T-helper 17 cell (primary cell): Measurements from ENCODE around the gene PRKCH. TPM values are rescaled to one million over a fixed set of nuclear protein-coding genes. Genes with fewer than 3 reads are reported as not detected.
"Not testable (repeated sequence)": the region's sequence is repeated elsewhere in the genome, so short reads cannot be mapped to it uniquely, and the experiment has no call there.

Experiments
- ATAC-seq: fragments of 150-1000 bp; cut with Tn5 transposase; 2 replicates; pipeline ENCODE4 v1.10.0; 2021; ENCODE audit warnings: mild to moderate bottlenecking, moderate library complexity
- DNase-seq, 3 donors: peaks; one replicate each; pipeline versions ENCODE4 v3.0.0 to v3.0.0-alpha.2; 2020 to 2021
- H3K9me3 ChIP-seq: one replicate; pipeline ENCODE4 v1.7.0; 2013; ENCODE audit warnings: low read length, mild to moderate bottlenecking; ENCODE audit not compliant: control insufficient read depth, poor library complexity, severe bottlenecking
- H3K27ac Mint-ChIP-seq: one replicate; pipeline ENCODE4 v1.8.0; 2022; ENCODE audit warnings: mild to moderate bottlenecking, moderate library complexity, mixed read lengths
- H3K27me3 Mint-ChIP-seq: one replicate; pipeline ENCODE4 v1.8.0; 2022; ENCODE audit warnings: mixed read lengths
- H3K36me3 Mint-ChIP-seq: one replicate; pipeline ENCODE4 v1.8.0; 2022; ENCODE audit warnings: low read depth, mixed read lengths
- H3K4me1 Mint-ChIP-seq: one replicate; pipeline ENCODE4 v1.8.0; 2022; ENCODE audit warnings: mild to moderate bottlenecking, mixed read lengths
- H3K4me3 Mint-ChIP-seq: one replicate; pipeline ENCODE4 v1.8.0; 2022; ENCODE audit warnings: mild to moderate bottlenecking, moderate library complexity, mixed read lengths
- total RNA-seq, 4 donors: library from RNA in 2 of 4; stranded (reverse) in 2 of 4; gene quantifications; one replicate each; pipeline ENCODE4 v1.2.3 and lab custom pipeline; 2022 to 2026

Gene PRKCH
- total RNA-seq, 2 donors from 2014 or later, result 328 to 342 TPM

GRCh38 chr14:61320170-61320569 is 1.2 kb upstream of the PRKCH start:
- H3K27ac Mint-ChIP-seq, H3K27me3 Mint-ChIP-seq, H3K36me3 Mint-ChIP-seq, DNase-seq, ATAC-seq, H3K4me3 Mint-ChIP-seq, H3K9me3 ChIP-seq: not testable (repeated sequence)
- peaks cover 20% of the 10 kb centered on the region for H3K4me1 Mint-ChIP-seq

- DNase-seq (no peak), ATAC-seq (no peak)
- no peaks in the 10 kb centered on the region for H3K9me3 ChIP-seq
- Mint-ChIP-seq H3K4me3 (peak overlapping the region; percentile 99), H3K27ac (peak overlapping the region; percentile 100), H3K27me3 (no peaks in the 10 kb centered on the region), H3K36me3 (peaks cover 8% of the 10 kb centered on the region), H3K4me1 (peaks cover 22% of the 10 kb centered on the region)
Measured at GRCh38 chr14:61320806-61321384, 484 bp upstream of the PRKCH start.

DNA sequence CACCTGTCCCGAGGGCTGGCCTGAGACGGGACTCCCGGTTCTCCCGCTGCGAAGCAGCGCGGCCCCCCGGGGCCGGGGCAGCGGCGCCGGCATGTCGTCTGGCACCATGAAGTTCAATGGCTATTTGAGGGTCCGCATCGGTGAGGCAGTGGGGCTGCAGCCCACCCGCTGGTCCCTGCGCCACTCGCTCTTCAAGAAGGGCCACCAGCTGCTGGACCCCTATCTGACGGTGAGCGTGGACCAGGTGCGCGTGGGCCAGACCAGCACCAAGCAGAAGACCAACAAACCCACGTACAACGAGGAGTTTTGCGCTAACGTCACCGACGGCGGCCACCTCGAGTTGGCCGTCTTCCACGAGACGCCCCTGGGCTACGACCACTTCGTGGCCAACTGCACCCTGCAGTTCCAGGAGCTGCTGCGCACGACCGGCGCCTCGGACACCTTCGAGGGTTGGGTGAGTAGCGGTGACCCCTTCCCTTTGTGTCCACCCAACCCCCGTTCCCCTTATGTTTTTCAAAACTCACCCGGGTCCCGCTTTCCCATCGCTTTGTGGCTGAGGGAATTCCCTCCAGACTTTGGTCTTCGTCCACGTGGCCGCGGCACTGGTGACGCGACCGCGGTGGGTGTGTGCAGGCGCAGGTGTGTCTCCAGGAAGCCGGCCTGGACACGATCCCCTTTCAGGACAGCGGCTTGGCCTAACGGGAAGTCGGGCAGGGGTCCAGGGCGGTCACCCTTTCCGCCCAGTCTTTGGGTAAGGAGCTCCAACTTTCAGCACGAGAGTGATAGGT is 826 bp downstream of the PRKCH start:
- peak; percentile 24 to 34 (median 31) for DNase-seq
- H3K9me3 ChIP-seq, result no peaks in the 10 kb centered on the region
- Mint-ChIP-seq H3K4me1 (peaks cover 32% of the 10 kb centered on the region), H3K4me3 (peak overlapping the region; percentile 99), H3K27me3 (no peaks in the 10 kb centered on the region), H3K27ac (peak overlapping the region; percentile 100), H3K36me3 (peaks cover 11% of the 10 kb centered on the region)
- peak; percentile 15 for ATAC-seq

DNA sequence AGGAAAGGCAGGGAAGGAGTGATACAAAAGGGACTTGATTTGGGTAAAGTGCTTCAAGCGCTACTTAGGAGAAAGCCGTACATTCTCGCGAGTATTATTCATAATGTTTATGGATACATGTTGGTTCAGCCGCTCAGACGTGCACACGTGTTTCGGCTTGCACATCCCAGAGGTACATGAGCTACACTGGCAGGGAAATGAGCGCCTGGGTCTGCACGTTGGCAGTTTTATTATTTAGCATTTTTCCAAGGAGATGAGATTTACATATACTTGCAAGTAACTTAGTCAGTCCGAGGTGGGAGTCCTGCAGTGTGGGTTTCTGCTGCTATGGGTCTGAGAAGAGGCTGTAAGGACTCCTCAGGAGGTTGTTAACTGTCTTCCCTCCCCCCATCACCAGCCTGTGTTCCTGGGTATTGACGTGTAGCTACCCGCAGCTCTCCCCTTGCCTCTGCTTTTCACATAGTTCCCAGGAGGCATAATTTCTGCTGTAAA is 1.5 kb downstream of the PRKCH start:
- no peak for DNase-seq
- peak overlapping the region; percentile 100 for H3K27ac Mint-ChIP-seq
- peak; percentile 46 for ATAC-seq
- H3K9me3 ChIP-seq, result no peaks in the 10 kb centered on the region
- H3K4me1 Mint-ChIP-seq, result peaks cover 36% of the 10 kb centered on the region
- peaks cover 11% of the 10 kb centered on the region for H3K36me3 Mint-ChIP-seq
- H3K27me3 Mint-ChIP-seq, result no peaks in the 10 kb centered on the region
- H3K4me3 Mint-ChIP-seq, result peak overlapping the region; percentile 99

DNA sequence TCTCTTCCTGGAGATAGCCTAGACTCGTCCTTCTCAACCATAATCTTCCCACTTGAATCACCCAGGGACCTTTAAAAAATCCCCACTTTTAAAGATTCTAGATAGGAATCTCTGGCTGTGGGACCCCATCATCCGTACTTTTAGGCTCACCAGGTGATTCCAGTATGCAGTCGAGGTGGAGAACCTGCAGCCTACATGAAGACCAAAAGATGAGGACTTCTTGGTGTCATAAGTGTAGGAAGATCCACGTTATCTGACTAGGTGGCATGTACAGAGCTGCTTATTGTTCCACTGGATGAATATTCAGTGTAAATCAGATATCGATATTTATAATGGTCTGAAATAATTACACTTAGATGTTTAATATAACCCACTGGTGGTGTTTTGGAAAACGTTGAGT is 2.6 kb downstream of the PRKCH start:
- DNase-seq, result no peak
- Mint-ChIP-seq H3K36me3 (peaks cover 11% of the 10 kb centered on the region), H3K4me1 (peaks cover 43% of the 10 kb centered on the region), H3K4me3 (peak overlapping the region; percentile 99), H3K27me3 (no peaks in the 10 kb centered on the region), H3K27ac (peak overlapping the region; percentile 100)
- no peak for ATAC-seq
- H3K9me3 ChIP-seq, result no peaks in the 10 kb centered on the region

DNA sequence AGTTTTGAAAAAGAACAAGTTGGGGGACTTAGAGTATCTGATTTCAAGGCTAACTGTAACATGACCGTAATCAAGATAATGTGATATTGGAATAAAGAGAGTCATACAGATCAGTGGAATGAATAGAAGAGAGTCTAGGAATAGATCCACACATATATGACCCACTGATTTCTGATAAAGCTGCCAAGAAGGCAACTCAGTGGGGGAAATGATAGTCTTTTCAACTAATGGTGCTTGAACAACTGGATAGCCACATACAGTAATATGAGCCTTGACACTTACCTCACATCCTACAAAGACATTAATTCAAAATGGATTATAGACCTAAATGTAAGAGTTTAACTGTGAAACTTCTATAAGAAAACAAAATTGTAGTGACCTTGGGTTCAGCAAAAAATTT is 3.8 kb downstream of the PRKCH start:
- H3K9me3 ChIP-seq, result no peaks in the 10 kb centered on the region
- Mint-ChIP-seq H3K27ac (peak overlapping the region; percentile 100), H3K36me3 (peaks cover 16% of the 10 kb centered on the region), H3K4me3 (peak overlapping the region; percentile 95), H3K27me3 (no peaks in the 10 kb centered on the region), H3K4me1 (peaks cover 52% of the 10 kb centered on the region)
- ATAC-seq (no peak), DNase-seq (no peak)

DNA sequence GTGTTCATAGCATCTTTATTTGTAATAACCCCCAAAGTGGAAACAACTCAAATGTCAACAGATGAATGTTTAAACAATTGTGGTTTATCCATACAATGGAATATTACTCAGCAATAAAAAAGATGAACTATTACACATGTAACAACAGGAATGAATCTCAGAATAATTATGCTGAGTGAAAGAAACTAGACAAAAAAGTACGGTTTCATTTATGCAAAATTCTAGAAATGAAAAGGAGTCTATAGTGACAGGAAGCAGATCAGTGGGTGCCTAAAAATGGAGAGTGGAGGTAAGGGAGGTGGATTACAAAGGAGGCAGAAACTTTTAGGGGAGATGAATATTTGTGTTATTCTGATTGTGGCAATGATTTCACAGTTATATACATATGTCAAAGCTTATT is 4.8 kb downstream of the PRKCH start:
- Mint-ChIP-seq H3K4me1 (peaks cover 54% of the 10 kb centered on the region), H3K4me3 (peak overlapping the region; percentile 95), H3K36me3 (peaks cover 16% of the 10 kb centered on the region), H3K27ac (peak overlapping the region; percentile 100), H3K27me3 (no peaks in the 10 kb centered on the region)
- ATAC-seq, result no peak
- DNase-seq, result no peak
- no peaks in the 10 kb centered on the region for H3K9me3 ChIP-seq

DNA sequence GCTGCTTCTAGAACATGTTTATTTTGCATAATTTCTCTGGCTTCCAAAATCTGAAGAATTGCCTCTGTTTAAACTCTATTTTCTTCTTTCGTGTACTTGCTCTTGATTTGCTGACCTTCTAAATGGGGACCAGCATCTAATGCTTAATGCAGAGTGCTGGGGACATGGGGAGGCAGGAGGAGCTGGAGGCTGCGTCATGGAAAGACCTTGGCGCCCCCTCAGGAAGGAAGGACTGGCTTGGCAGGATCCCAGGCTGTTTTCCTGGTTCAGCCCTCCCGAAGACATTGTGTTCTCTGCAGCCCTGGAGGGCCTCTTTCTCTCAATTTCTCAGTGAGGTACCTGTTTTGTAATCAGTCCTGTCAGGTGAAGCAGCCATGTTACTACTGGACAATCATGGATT is 5.5 kb downstream of the PRKCH start:
- Mint-ChIP-seq H3K4me1 (peaks cover 58% of the 10 kb centered on the region), H3K27ac (peak overlapping the region; percentile 100), H3K36me3 (peaks cover 15% of the 10 kb centered on the region), H3K4me3 (peak overlapping the region; percentile 95), H3K27me3 (no peaks in the 10 kb centered on the region)
- no peaks in the 10 kb centered on the region for H3K9me3 ChIP-seq
- ATAC-seq, result no peak
- DNase-seq, result no peak

DNA sequence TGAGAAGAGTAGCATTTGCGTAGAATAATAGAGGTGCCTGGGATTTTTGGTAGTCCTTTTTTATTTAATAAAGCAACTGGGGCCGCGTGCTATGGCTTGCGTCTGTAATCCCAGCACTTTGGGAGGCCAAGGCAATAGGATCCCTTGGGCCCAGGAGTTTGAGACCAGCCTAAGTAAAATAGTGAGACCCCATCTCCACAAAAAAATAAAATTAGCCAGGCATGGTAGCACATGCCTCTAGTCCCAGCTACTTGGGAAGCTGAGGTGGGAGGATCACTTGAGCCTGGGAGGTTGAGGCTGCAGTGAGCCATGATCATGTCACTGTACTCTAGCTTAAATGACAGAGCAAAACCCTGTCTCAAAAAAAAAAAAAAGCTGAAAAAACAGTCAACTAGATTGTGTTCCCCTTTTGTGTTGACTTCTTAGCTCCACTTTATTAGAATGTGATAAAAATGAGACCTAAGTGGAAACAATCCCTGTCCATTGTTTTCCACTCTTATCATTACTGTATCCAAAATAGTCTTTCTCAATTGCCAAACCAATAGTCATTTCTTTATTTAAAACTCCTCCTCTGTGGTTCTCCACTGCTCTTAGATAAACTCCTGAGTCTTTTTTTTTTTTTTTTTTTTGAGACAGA is 7.4 kb downstream of the PRKCH start:
- Mint-ChIP-seq H3K27ac (peak overlapping the region; percentile 100), H3K4me1 (peaks cover 64% of the 10 kb centered on the region), H3K36me3 (peaks cover 8% of the 10 kb centered on the region), H3K27me3 (no peaks in the 10 kb centered on the region), H3K4me3 (peak overlapping the region; percentile 95)
- ATAC-seq (peak; percentile 25), DNase-seq (no peak)
- no peaks in the 10 kb centered on the region for H3K9me3 ChIP-seq

DNA sequence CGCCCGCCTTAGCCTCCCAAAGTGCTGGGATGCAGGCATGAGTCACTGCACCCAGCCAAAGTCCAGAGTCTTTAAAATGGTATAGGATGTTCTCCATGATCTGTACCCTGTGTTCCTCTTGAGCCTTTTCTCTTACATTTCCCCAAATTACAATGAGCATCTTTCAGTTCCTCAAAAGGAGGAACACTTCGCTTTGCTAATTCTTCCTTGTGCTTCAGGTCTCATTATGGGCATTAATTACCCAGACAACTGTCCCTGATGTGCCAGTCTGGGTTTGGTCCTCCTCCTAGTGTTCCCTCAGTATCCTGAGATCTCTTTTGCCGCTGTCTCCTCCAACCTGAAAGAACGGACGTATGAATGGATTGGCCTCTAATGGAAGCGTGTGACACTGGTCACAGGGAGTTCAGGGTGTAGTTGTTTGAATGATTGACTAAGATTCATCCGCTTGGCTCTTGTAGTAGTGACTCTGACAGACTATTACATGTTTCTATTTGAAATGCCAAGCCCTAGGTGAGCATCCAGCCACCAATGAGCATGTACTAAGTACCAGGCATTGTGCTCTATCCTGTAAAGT is 8.2 kb downstream of the PRKCH start:
- ATAC-seq (no peak), DNase-seq (no peak)
- Mint-ChIP-seq H3K4me3 (peak overlapping the region; percentile 95), H3K27me3 (no peaks in the 10 kb centered on the region), H3K27ac (peak overlapping the region; percentile 100), H3K4me1 (peaks cover 68% of the 10 kb centered on the region), H3K36me3 (peaks cover 12% of the 10 kb centered on the region)
- H3K9me3 ChIP-seq, result no peaks in the 10 kb centered on the region

DNA sequence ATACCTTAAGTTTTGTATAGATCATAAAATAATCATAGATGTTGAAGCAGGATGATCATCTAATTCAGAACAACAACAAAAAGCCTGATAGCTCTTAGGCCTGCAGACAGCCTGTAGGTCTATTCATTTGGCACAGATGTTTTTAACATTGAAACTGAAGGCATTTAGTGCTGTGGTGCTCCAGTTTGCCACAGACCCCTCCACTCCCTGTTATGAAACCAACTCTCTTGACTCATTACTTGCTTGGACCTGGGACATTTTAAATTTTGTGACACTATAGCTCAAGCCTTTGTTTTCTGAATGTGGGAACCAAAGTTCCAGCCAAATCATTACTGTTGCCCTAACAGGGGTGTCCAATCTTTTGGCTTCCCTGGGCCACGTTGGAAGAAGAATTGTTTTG is 9.1 kb downstream of the PRKCH start:
- Mint-ChIP-seq H3K4me3 (peak overlapping the region; percentile 95), H3K27ac (peak overlapping the region; percentile 100), H3K27me3 (no peaks in the 10 kb centered on the region), H3K36me3 (peaks cover 12% of the 10 kb centered on the region), H3K4me1 (peaks cover 68% of the 10 kb centered on the region)
- ATAC-seq, result peak; percentile 18
- no peaks in the 10 kb centered on the region for H3K9me3 ChIP-seq
- DNase-seq, result no peak

DNA sequence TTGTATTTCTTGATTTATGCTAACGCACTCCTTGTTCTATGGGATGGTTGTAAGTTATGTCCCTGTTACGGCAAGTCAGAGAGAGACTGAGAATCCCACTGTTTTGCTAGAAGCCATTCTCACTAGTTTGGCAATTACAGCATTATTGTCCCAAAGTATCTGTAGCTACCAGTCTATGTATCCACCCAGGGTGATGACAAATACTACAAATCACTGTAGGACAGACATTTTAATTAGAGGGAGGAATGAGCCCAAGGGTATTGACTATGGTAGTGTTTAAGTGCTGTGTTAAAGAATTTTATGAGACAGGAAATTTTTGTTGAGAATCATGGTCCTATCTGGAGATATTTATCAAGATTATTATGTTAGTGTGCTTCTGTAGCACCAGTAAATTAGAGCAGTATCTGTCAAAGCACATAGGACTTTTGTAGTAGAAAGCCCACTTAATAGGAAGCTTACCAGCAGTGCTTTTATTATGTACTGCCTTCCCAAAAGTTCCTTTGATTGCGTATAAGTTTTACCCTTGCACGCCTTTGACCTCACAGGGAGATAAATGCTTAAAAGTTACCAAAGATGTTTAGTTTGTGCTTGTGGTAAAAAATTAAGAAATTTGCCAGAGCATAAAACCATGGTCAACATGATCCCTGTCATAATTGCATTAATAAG is 10.7 kb downstream of the PRKCH start:
- Mint-ChIP-seq H3K27ac (peak overlapping the region; percentile 100), H3K4me1 (peaks cover 70% of the 10 kb centered on the region), H3K36me3 (peaks cover 9% of the 10 kb centered on the region), H3K27me3 (no peaks in the 10 kb centered on the region), H3K4me3 (peak overlapping the region; percentile 91)
- DNase-seq (no peak), ATAC-seq (no peak)
- no peaks in the 10 kb centered on the region for H3K9me3 ChIP-seq

DNA sequence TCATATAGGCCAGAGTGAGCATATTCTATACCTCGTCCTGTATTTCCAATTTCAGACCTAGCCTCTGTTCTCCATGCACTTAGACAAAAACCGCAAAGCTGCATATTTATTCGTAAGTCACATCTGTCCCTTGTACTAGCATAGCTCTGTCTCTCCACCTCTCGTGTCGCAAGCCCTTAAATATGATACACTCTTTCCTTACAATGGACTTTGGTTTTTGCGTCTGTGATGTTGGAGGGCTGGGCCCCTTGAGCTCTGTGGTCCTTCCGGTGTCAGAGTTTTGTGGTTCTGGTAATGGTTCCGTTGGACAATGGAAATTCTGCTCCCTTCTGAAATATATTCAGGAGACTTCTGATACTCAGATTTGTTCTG is 11.3 kb downstream of the PRKCH start:
- H3K4me1 Mint-ChIP-seq, result peaks cover 67% of the 10 kb centered on the region
- ATAC-seq, result peak; percentile 13
- no peak for DNase-seq
- H3K27ac Mint-ChIP-seq, result peak overlapping the region; percentile 100
- H3K27me3 Mint-ChIP-seq, result no peaks in the 10 kb centered on the region
- peaks cover 10% of the 10 kb centered on the region for H3K36me3 Mint-ChIP-seq
- peak overlapping the region; percentile 91 for H3K4me3 Mint-ChIP-seq
- no peaks in the 10 kb centered on the region for H3K9me3 ChIP-seq
